SK-N-MC (cell line): ENCODE measurements around the gene HNRNPR.

Source experiments
- EZH2 ChIP-seq: fragments of 200-600 bp; sonication (generic); IDR thresholded peaks from one replicate; pipeline ENCODE4 v1.6.1; 2017; ENCODE audit warnings: antibody characterized with exemption
- FOXP2 ChIP-seq: optimal IDR thresholded peaks from 2 replicates; pipeline ENCODE3; 2011; ENCODE audit warnings: mild to moderate bottlenecking, moderate library complexity; ENCODE audit not compliant: insufficient read depth; ENCODE audit errors: extremely low read length, control extremely low read depth
- POLR2AphosphoS5 ChIP-seq: IDR thresholded peaks from 2 replicates; pipeline ENCODE4 v1.6.1; 2012; ENCODE audit warnings: mild to moderate bottlenecking, low read depth, low read length, borderline replicate concordance

DNA sequence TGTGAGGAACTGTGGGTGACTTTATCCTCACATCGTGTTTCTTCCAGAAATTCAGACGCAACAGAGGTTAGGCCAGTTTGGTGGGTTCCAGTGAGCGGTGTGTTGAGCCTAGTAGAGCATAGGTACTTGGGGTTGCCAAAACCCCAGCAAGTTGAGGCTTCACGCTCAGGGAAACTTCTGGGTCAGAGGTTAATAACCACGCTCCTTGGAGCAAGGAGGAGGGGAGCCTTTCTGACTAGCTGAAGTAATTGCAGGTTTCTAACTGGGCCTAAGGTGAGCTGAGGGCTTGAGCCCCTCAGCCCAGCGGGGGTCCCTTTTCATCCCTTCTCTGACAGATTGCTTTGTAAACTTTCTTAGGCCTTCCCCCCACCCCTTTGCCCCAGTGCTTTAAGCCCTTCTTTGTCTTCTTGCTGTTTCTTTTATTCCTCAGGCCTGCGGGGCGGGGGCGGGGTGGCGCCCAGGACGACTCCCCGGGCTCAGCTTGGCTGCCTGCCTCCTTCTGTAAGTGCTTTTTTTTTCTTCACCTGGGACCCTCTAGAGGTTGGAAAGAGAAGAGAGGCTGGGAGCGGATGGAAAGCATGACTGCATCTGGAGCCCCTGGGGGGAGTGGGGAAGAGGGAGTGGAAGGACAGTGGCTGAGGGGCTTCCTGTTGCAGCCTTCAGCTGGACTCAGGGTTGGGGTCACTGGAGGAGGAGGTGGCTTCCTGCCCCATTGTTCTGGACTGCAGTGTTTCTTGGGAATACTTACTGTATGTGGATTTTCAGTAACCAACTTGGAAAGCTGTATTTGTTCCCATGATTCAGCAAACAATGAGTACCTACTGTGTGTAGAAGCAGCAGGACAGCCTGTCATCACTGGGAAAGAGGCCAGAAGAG is 26.9 kb upstream of the HNRNPR start:
- no peak for TF ChIP-seq EZH2
- TF ChIP-seq POLR2AphosphoS5: no peak; the same call in 1 of the 2 replicates
- no peak for TF ChIP-seq FOXP2
